ENCODE data around the gene BORCS8.

- TF ChIP-seq CTCF (conservative IDR thresholded peaks at IDR 0.05; ENCODE audit: low read length) (no peak), EZH2phosphoT487 (IDR thresholded peaks at IDR 0.05; ENCODE audit: borderline replicate concordance) (no peak)
Observed at GRCh38 chr19:19227217-19227616, 35.3 kb upstream of the BORCS8 start.
